Prostate gland (tissue), 2 donors: ENCODE results near the gene PLEKHG2. TPM values are rescaled to one million over a fixed set of nuclear protein-coding genes. Genes with fewer than 3 reads are reported as not detected.
A peak's percentile ranks its signal among the peaks of the same experiment; 100 is the strongest.

Experiments used
- DNase-seq: peaks from one replicate; pipeline ENCODE4 v3.0.0-alpha.2; 2019; ENCODE audit warnings: low spot score
- H3K27ac ChIP-seq, 2 donors: fragments of 200-600 bp; sonication (generic); 2 replicates each; pipeline ENCODE4 v1.5.1; 2017 to 2019
- H3K27me3 ChIP-seq: fragments of 200-600 bp; sonication (generic); replicated peaks from 2 replicates; pipeline ENCODE4 v1.5.1; 2019; ENCODE audit not compliant: insufficient read depth
- H3K36me3 ChIP-seq, 2 donors: fragments of 200-600 bp; sonication (generic); 1 replicate in 1 of 2; 2 replicates in 1 of 2; pipeline versions ENCODE4 v1.5.1 to v1.8.1; 2017 to 2019
- H3K4me1 ChIP-seq: fragments of 200-600 bp; sonication (generic); replicated peaks from 2 replicates; pipeline ENCODE4 v1.5.1; 2019
- H3K4me3 ChIP-seq, 2 donors: fragments of 200-600 bp; sonication (generic); 2 replicates each; pipeline ENCODE4 v1.5.1; 2017 to 2019
- H3K9me3 ChIP-seq: fragments of 200-600 bp; sonication (generic); 2 replicates; pipeline ENCODE4 v1.5.1; 2017
- POLR2A ChIP-seq: fragments of 450-650 bp; IDR thresholded peaks from one replicate; pipeline ENCODE4 v1.6.1; 2016; ENCODE audit warnings: antibody characterized with exemption, mild to moderate bottlenecking
- POLR2AphosphoS5 ChIP-seq: sonication (generic); formaldehyde crosslinking; IDR thresholded peaks from one replicate; pipeline ENCODE4 v1.6.1; 2017; ENCODE audit warnings: antibody characterized with exemption
- WGBS: methylation state at CpG from one replicate; pipeline ENCODE4 v1.1.5; 2018; 5-methylcytosine and 5-hydroxymethylcytosine counted together
- intact Hi-C: fragments of 100-400 bp; cut with DNase I; formaldehyde crosslinking; loops from one replicate; pipeline ENCODE4 v1.14.2; 2022
- total RNA-seq, 2 donors: library from RNA; depleted of rRNA; stranded (reverse); fragments of >200 nt; gene quantifications; one replicate each; pipeline ENCODE4 v1.1.0, GENCODE V29; 2016
- TF ChIP-seq, protein P1 (sequence below), 4 experiments: fragments of 200-600 bp in 2 of 4; fragments of 450-650 bp in 2 of 4; sonication (generic) in 2 of 4; IDR thresholded peaks; 1 replicate in 3 of 4; 2 replicates in 1 of 4; pipeline ENCODE4 v1.5.1; 2016 to 2019; ENCODE audit warnings: antibody characterized with exemption in 4 of 4, mild to moderate bottlenecking in 2 of 4, moderate library complexity in 2 of 4

PLEKHG2 gene
- total RNA-seq, 2 donors from 2014 or later, result 14.4 to 21.1 TPM

DNA sequence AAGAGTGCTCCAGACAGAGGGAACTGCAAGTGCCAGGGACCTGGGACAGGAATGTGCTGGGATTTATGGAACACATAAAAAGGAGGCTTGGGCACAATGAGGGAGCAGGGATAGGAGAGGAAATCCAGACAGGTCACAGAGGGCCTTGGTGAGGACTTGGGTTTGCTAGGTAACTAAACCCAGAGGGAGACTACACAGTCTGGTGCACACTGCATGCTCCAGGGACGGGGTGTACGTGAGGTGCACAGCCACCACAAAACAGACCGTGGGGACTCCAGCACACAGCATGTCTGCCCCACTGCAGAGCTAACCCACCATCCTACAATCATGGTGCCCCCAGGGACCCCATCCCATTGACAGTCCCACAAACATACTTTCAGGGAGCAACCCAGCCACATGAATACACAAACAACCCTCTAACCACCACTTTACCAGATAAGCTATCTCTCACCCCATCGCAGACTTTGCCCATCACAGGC is 11.4 kb upstream of the PLEKHG2 start:
- no peaks in the 10 kb centered on the region for H3K27me3 ChIP-seq
- no peaks in the 10 kb centered on the region for H3K9me3 ChIP-seq
- H3K36me3 ChIP-seq, result no peaks in the 10 kb centered on the region
- WGBS, result 65% methylated on average over 4 of the region's 4 CpGs
- H3K4me3 ChIP-seq, result no peak overlapping the region
- intact Hi-C loops, result no loop called here
- peaks cover 13% of the 10 kb centered on the region for H3K4me1 ChIP-seq
- TF ChIP-seq, protein P1, sequence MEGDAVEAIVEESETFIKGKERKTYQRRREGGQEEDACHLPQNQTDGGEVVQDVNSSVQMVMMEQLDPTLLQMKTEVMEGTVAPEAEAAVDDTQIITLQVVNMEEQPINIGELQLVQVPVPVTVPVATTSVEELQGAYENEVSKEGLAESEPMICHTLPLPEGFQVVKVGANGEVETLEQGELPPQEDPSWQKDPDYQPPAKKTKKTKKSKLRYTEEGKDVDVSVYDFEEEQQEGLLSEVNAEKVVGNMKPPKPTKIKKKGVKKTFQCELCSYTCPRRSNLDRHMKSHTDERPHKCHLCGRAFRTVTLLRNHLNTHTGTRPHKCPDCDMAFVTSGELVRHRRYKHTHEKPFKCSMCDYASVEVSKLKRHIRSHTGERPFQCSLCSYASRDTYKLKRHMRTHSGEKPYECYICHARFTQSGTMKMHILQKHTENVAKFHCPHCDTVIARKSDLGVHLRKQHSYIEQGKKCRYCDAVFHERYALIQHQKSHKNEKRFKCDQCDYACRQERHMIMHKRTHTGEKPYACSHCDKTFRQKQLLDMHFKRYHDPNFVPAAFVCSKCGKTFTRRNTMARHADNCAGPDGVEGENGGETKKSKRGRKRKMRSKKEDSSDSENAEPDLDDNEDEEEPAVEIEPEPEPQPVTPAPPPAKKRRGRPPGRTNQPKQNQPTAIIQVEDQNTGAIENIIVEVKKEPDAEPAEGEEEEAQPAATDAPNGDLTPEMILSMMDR (IDR thresholded peaks at IDR 0.05), result no peak
- TF ChIP-seq POLR2A (no peak), POLR2AphosphoS5 (no peak)
- no peak for DNase-seq
- H3K27ac ChIP-seq, result peak overlapping the region; percentile 100

DNA sequence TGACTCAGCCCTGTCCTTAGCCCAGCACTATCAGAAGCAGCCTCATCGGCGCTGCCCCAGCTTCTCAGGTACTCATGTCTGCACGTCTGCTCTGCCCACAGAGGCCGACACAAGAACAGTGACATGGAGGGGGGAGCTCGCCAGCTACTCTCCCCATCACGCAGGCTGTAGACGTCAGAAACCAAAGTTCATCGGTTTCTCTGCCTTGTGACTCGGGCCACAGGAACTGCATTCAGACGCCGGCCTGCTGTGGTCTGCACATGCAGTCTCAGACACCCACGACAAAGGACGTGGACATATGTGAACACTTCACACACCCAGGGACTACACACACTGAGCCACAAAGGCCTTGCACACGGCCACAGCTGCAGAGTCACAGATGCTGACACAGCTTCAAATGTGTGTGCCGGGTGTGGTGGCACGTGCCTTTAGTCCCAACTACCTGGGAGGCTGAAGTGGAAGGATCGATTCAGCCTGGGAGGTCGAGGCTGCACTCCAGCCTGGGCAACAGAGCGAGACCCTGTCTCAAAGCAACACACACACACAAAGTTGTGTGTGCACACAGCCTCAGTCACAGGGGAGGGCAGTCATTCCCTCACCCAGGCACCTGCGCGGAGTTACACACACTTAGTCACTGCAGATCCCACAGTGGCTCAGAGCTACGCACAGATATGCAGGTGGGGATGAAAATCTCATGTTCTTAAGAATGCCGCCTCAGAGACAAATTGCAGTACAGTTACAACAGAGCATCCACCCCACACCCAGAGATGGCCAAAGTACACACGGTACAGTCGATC is 10.7 kb upstream of the PLEKHG2 start:
- no peaks in the 10 kb centered on the region for H3K9me3 ChIP-seq
- peak overlapping the region; percentile 100 for H3K27ac ChIP-seq
- TF ChIP-seq POLR2AphosphoS5 (no peak), POLR2A (no peak)
- TF ChIP-seq, protein P1 (IDR thresholded peaks at IDR 0.05), result no peak
- no peaks in the 10 kb centered on the region for H3K27me3 ChIP-seq
- H3K4me1 ChIP-seq, result peaks cover 13% of the 10 kb centered on the region
- H3K36me3 ChIP-seq, result no peaks in the 10 kb centered on the region
- no peak overlapping the region for H3K4me3 ChIP-seq
- WGBS, result 56% methylated on average over 25 of the region's 25 CpGs
- peak; percentile 33 for DNase-seq
- intact Hi-C loops, result no loop called here

DNA sequence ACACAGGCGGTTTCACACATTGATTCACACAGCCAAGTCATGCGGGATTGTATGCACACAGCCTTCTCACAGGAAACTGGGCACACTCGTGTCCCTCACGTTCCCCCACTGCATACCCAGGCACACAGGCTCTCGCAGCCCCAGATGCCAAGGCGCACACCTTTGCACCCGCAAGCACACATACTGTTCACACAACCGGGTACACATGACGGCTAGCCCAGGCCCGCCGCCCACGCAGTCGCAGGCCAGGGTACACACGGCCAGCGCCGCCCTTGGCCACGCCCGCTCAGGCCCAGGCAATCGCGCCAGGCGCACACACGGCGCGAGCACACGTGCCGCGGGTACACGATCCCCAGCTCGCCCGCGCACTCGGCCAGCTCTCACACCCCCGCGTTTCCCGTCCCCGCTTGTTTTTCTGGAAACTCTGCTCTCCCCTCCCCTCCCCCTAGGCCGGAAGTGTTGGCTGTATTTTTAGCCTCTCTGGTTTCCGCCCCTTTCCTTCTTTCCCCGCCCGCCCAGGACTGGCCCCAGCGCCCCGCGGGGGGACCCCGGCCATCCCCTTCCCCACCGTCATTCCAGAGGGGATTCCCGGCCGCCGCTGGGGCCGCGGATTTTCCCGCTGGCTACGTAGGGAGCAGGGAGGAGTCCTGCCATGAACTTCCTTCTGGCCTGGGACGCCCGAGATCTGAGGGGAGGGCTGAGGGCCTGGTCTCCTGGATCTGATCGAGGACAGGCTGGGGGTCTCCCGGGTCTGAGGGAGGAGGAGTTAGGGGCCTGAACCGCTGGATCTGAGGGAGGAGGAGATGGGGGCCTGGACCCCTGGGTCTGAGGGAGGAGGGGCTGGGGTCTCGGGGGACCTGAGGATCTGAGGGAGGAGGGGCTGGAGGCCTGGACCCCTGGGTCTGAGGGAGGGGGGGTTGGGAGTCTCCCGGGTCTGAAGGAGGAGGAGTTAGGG is 9.8 kb upstream of the PLEKHG2 start:
- intact Hi-C loops, result no loop called here
- WGBS, result under 1% methylated on average over 44 of the region's 59 CpGs
- peaks cover 13% of the 10 kb centered on the region for H3K4me1 ChIP-seq
- peak; percentile 93 for DNase-seq
- H3K27me3 ChIP-seq, result no peaks in the 10 kb centered on the region
- no peaks in the 10 kb centered on the region for H3K9me3 ChIP-seq
- H3K36me3 ChIP-seq, result no peaks in the 10 kb centered on the region
- peak; percentile 90 for TF ChIP-seq POLR2AphosphoS5
- TF ChIP-seq POLR2A, result peak; percentile 54
- TF ChIP-seq, protein P1 (IDR thresholded peaks at IDR 0.05), result peak in 1 of 4 experiments; percentile 25
- peak overlapping the region; percentile 100 for H3K27ac ChIP-seq
- H3K4me3 ChIP-seq, result peak overlapping the region; percentile 39 to 51

DNA sequence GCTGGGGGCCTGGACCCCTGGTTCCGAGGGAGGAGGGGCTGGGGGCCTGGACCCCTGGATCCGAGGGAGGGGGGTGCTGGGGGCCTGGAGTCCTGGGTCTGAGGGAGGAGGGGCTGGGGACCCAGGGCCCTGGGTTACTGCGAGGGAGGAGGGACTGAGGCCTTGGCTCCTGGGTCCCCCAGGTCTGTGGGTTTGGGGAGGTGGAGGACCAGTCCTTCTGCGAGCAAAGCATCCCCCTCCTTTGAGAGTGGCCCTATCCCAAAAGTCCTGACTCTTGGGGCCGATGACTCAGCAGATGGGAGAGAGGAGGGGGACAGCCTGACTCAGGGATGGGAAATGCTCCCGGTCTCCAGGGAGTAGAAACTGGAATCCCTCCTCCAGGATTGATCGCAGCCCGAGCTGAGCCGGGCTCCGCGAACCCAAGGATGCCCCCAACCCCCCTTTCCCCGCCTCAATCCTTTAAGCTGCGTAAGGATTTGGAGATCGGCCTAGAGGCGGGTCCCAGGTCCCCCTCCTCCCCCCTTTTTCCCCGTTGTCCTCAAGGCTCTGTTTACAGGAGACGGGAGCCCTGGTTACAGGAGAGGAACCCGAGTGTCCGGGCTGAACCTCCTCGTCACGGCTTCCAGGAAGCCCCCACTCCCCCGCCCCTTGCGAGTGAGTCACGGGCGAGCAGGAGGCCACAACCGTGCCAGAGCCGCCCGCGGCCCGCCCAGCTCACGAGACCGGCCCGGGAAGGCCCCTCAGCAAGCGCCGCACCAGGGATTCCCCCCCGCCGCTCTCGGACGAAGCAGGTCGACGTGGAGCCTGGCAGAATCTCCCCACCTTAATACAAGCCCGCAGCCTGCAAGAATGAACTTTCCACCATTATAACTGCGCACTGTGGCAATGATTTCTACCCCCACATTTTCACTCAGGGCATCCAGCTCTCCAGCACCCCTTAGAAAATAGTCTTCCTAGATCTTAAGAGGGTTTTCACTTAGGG is 8.8 kb upstream of the PLEKHG2 start:
- peaks cover 7 to 8% of the 10 kb centered on the region in 2 donors for H3K36me3 ChIP-seq
- H3K27ac ChIP-seq, result peak overlapping the region; percentile 100
- intact Hi-C loops, result no loop called here
- TF ChIP-seq, protein P1 (IDR thresholded peaks at IDR 0.05), result peak in 2 of 4 experiments; percentile 5 to 18
- TF ChIP-seq POLR2AphosphoS5 (peak; percentile 99), POLR2A (peak; percentile 75)
- WGBS, result 2% methylated on average over 43 of the region's 43 CpGs
- no peaks in the 10 kb centered on the region for H3K27me3 ChIP-seq
- peak overlapping the region; percentile 39 to 51 for H3K4me3 ChIP-seq
- H3K4me1 ChIP-seq, result peaks cover 8% of the 10 kb centered on the region
- peak; percentile 99 for DNase-seq
- H3K9me3 ChIP-seq, result no peaks in the 10 kb centered on the region
